ENCODE results near the gene KRT15. TPM values are rescaled to one million over a fixed set of nuclear protein-coding genes. Genes with fewer than 3 reads are reported as not detected.

The KRT15 gene
- total RNA-seq, 2 experiments from 2014 or later = not detected

GRCh38 chr17:41540921-41541625 lies 22.4 kb upstream of the KRT15 start:
- intact Hi-C loops (cut with micrococcal nuclease) = no loop called here
- Mint-ChIP-seq H3K9me3 (no peaks in the 10 kb centered on the region), H3K36me3 (ENCODE audit: low read depth) (no peaks in the 10 kb centered on the region), H3K4me3 (no peak overlapping the region), H3K4me1 (ENCODE audit: low read depth) (no peaks in the 10 kb centered on the region), H3K27me3 (ENCODE audit: low read depth) (no peaks in the 10 kb centered on the region), H3K27ac (no peak overlapping the region)
- no peak for DNase-seq
- CTCF ChIA-PET = interaction anchor here (0.7 to 1.3 kb wide), 3 partner anchors 8 to 121 kb away, joined by 3 to 7 read pairs (median 4); no protein-coding TSS in a partner anchor

GRCh38 chr17:41539979-41540701 lies 21.4 kb upstream of the KRT15 start:
- DNase-seq = no peak
- H3K36me3 Mint-ChIP-seq (ENCODE audit: low read depth) = no peaks in the 10 kb centered on the region
- no peaks in the 10 kb centered on the region for H3K4me1 Mint-ChIP-seq (ENCODE audit: low read depth)
- H3K27ac Mint-ChIP-seq = no peak overlapping the region
- CTCF ChIA-PET = interaction anchor here (0.7 to 1.3 kb wide), 4 partner anchors 9 to 122 kb away, joined by 3 to 7 read pairs (median 4); no protein-coding TSS in a partner anchor
- no peaks in the 10 kb centered on the region for H3K9me3 Mint-ChIP-seq
- H3K27me3 Mint-ChIP-seq (ENCODE audit: low read depth) = no peaks in the 10 kb centered on the region
- H3K4me3 Mint-ChIP-seq = no peak overlapping the region
- intact Hi-C loops (cut with micrococcal nuclease) = no loop called here

- Mint-ChIP-seq H3K27me3 (ENCODE audit: low read depth) (no peaks in the 10 kb centered on the region), H3K4me3 (no peak overlapping the region), H3K9me3 (no peaks in the 10 kb centered on the region), H3K4me1 (ENCODE audit: low read depth) (no peaks in the 10 kb centered on the region), H3K27ac (no peak overlapping the region), H3K36me3 (ENCODE audit: low read depth) (no peaks in the 10 kb centered on the region)
- intact Hi-C loops (cut with micrococcal nuclease) = no loop called here
- CTCF ChIA-PET = no interaction called here
- no peak for DNase-seq
Observed at GRCh38 chr17:41539071-41539492, 20.4 kb upstream of the KRT15 start.

GRCh38 chr17:41538565-41538991 lies 19.9 kb upstream of the KRT15 start:
- Mint-ChIP-seq H3K27ac (no peak overlapping the region), H3K9me3 (no peaks in the 10 kb centered on the region), H3K27me3 (ENCODE audit: low read depth) (no peaks in the 10 kb centered on the region), H3K4me3 (no peak overlapping the region), H3K36me3 (ENCODE audit: low read depth) (no peaks in the 10 kb centered on the region), H3K4me1 (ENCODE audit: low read depth) (no peaks in the 10 kb centered on the region)
- intact Hi-C loops (cut with micrococcal nuclease) = no loop called here
- DNase-seq = no peak
- CTCF ChIA-PET = no interaction called here

GRCh38 chr17:41537990-41538389 lies 19.3 kb upstream of the KRT15 start:
- H3K27ac Mint-ChIP-seq = no peak overlapping the region
- no peaks in the 10 kb centered on the region for H3K36me3 Mint-ChIP-seq (ENCODE audit: low read depth)
- no peaks in the 10 kb centered on the region for H3K9me3 Mint-ChIP-seq
- H3K27me3 Mint-ChIP-seq (ENCODE audit: low read depth) = peaks cover under 1% of the 10 kb centered on the region
- H3K4me1 Mint-ChIP-seq (ENCODE audit: low read depth) = no peaks in the 10 kb centered on the region
- CTCF ChIA-PET = interaction anchor here (2.9 kb wide), 1 partner anchor 11 kb away, joined by 9 read pairs; no protein-coding TSS in a partner anchor
- intact Hi-C loops (cut with micrococcal nuclease) = no loop called here
- no peak overlapping the region for H3K4me3 Mint-ChIP-seq
- DNase-seq = no peak

GRCh38 chr17:41537614-41537954 lies 18.9 kb upstream of the KRT15 start:
- intact Hi-C loops (cut with micrococcal nuclease) = no loop called here
- H3K9me3 Mint-ChIP-seq = no peaks in the 10 kb centered on the region
- H3K4me1 Mint-ChIP-seq (ENCODE audit: low read depth) = no peaks in the 10 kb centered on the region
- CTCF ChIA-PET = interaction anchor here (2.9 kb wide), 1 partner anchor 11 kb away, joined by 9 read pairs; no protein-coding TSS in a partner anchor
- no peak overlapping the region for H3K4me3 Mint-ChIP-seq
- peaks cover 2% of the 10 kb centered on the region for H3K27me3 Mint-ChIP-seq (ENCODE audit: low read depth)
- no peak overlapping the region for H3K27ac Mint-ChIP-seq
- DNase-seq = no peak
- no peaks in the 10 kb centered on the region for H3K36me3 Mint-ChIP-seq (ENCODE audit: low read depth)

- DNase-seq = no peak
- intact Hi-C loops (cut with micrococcal nuclease) = no loop called here
- Mint-ChIP-seq H3K9me3 (no peaks in the 10 kb centered on the region), H3K4me3 (no peak overlapping the region), H3K4me1 (ENCODE audit: low read depth) (no peaks in the 10 kb centered on the region), H3K36me3 (ENCODE audit: low read depth) (no peaks in the 10 kb centered on the region), H3K27ac (no peak overlapping the region), H3K27me3 (ENCODE audit: low read depth) (peaks cover 2% of the 10 kb centered on the region)
- CTCF ChIA-PET = interaction anchor here (2.9 kb wide), 1 partner anchor 12 kb away, joined by 9 read pairs; no protein-coding TSS in a partner anchor
Observed at GRCh38 chr17:41536741-41537613, 18.3 kb upstream of the KRT15 start.

GRCh38 chr17:41535764-41536481 lies 17.2 kb upstream of the KRT15 start:
- no peak for DNase-seq
- no peak overlapping the region for H3K4me3 Mint-ChIP-seq
- no peaks in the 10 kb centered on the region for H3K9me3 Mint-ChIP-seq
- peaks cover 6% of the 10 kb centered on the region for H3K27me3 Mint-ChIP-seq (ENCODE audit: low read depth)
- CTCF ChIA-PET = interaction anchor here (0.8 to 2.9 kb wide), 2 partner anchors 13 to 112 kb away, joined by 3 to 9 read pairs; no protein-coding TSS in a partner anchor
- no peak overlapping the region for H3K27ac Mint-ChIP-seq
- intact Hi-C loops (cut with micrococcal nuclease) = no loop called here
- H3K36me3 Mint-ChIP-seq (ENCODE audit: low read depth) = no peaks in the 10 kb centered on the region
- no peaks in the 10 kb centered on the region for H3K4me1 Mint-ChIP-seq (ENCODE audit: low read depth)

GRCh38 chr17:41534899-41535546 lies 16.3 kb upstream of the KRT15 start:
- Mint-ChIP-seq H3K27me3 (ENCODE audit: low read depth) (peaks cover 8% of the 10 kb centered on the region), H3K4me3 (no peak overlapping the region), H3K4me1 (ENCODE audit: low read depth) (no peaks in the 10 kb centered on the region), H3K9me3 (no peaks in the 10 kb centered on the region), H3K27ac (no peak overlapping the region), H3K36me3 (ENCODE audit: low read depth) (no peaks in the 10 kb centered on the region)
- DNase-seq = no peak
- intact Hi-C loops (cut with micrococcal nuclease) = no loop called here
- CTCF ChIA-PET = interaction anchor here (0.6 to 2.9 kb wide), 5 partner anchors 14 to 575 kb away, joined by 3 to 9 read pairs (median 4); no protein-coding TSS in a partner anchor

GRCh38 chr17:41533613-41534012 lies 14.9 kb upstream of the KRT15 start:
- intact Hi-C loops (cut with micrococcal nuclease) = no loop called here
- Mint-ChIP-seq H3K27ac (no peak overlapping the region), H3K36me3 (ENCODE audit: low read depth) (no peaks in the 10 kb centered on the region), H3K4me1 (ENCODE audit: low read depth) (no peaks in the 10 kb centered on the region), H3K4me3 (no peak overlapping the region), H3K27me3 (ENCODE audit: low read depth) (peaks cover 22% of the 10 kb centered on the region), H3K9me3 (no peaks in the 10 kb centered on the region)
- DNase-seq = no peak
- CTCF ChIA-PET = interaction anchor here (0.6 to 1.6 kb wide), 2 partner anchors 15 to 57 kb away, joined by 3 to 8 read pairs; no protein-coding TSS in a partner anchor

GRCh38 chr17:41532947-41533570 lies 14.4 kb upstream of the KRT15 start:
- Mint-ChIP-seq H3K4me1 (ENCODE audit: low read depth) (peaks cover 2% of the 10 kb centered on the region), H3K27me3 (ENCODE audit: low read depth) (peaks cover 27% of the 10 kb centered on the region), H3K27ac (no peak overlapping the region), H3K9me3 (no peaks in the 10 kb centered on the region), H3K36me3 (ENCODE audit: low read depth) (no peaks in the 10 kb centered on the region), H3K4me3 (no peak overlapping the region)
- intact Hi-C loops (cut with micrococcal nuclease) = no loop called here
- no peak for DNase-seq
- CTCF ChIA-PET = interaction anchor here (0.6 to 1.6 kb wide), 4 partner anchors 16 to 133 kb away, joined by 3 to 8 read pairs (median 3); no protein-coding TSS in a partner anchor
